Measurements from ENCODE around the gene BTRC.
"Not testable (repeated sequence)": the region's sequence is repeated elsewhere in the genome, so short reads cannot be mapped to it uniquely, and the experiment has no call there.

BTRC gene

GRCh38 chr10:101402711-101403110, 48.7 kb downstream of the BTRC start:
- DNase-seq (ENCODE audit: low read depth), result no peak
- TF ChIP-seq MYC (IDR thresholded peaks at IDR 0.05; ENCODE audit: low read depth, low read length) (no peak), POLR2A (IDR thresholded peaks at IDR 0.05; ENCODE audit: extremely low read depth, insufficient read length) (no peak), MAX (IDR thresholded peaks at IDR 0.05; ENCODE audit: low read depth, low read length) (no peak), CTCF (IDR thresholded peaks at IDR 0.05; ENCODE audit: low read depth, low read length) (no peak)

GRCh38 chr10:101403161-101403560, 49.2 kb downstream of the BTRC start:
- TF ChIP-seq MYC (IDR thresholded peaks at IDR 0.05; ENCODE audit: low read depth, low read length), result no peak
- no peak for TF ChIP-seq CTCF (IDR thresholded peaks at IDR 0.05; ENCODE audit: low read depth, low read length)
- TF ChIP-seq MAX (IDR thresholded peaks at IDR 0.05; ENCODE audit: low read depth, low read length), result no peak
- TF ChIP-seq POLR2A (IDR thresholded peaks at IDR 0.05; ENCODE audit: extremely low read depth, insufficient read length), result no peak
- H3K4me3 ChIP-seq (ENCODE audit: low read depth, low read length), result no peak overlapping the region
- no peak for DNase-seq (ENCODE audit: low read depth)

More at GRCh38 chr10:101402711-101403110, 48.7 kb downstream of the BTRC start:
- no peak overlapping the region for H3K4me3 ChIP-seq (ENCODE audit: low read depth, low read length)

GRCh38 chr10:101405001-101405400, 51.0 kb downstream of the BTRC start:
- no peak for DNase-seq (ENCODE audit: low read depth)
- no peak overlapping the region for H3K4me3 ChIP-seq (ENCODE audit: low read depth, low read length)
- no peak for TF ChIP-seq CTCF (IDR thresholded peaks at IDR 0.05; ENCODE audit: low read depth, low read length)
- TF ChIP-seq MAX (IDR thresholded peaks at IDR 0.05; ENCODE audit: low read depth, low read length), result no peak
- TF ChIP-seq POLR2A (IDR thresholded peaks at IDR 0.05; ENCODE audit: extremely low read depth, insufficient read length), result no peak
- TF ChIP-seq MYC (IDR thresholded peaks at IDR 0.05; ENCODE audit: low read depth, low read length), result no peak

GRCh38 chr10:101411598-101411997, 57.6 kb downstream of the BTRC start:
- TF ChIP-seq POLR2A (IDR thresholded peaks at IDR 0.05; ENCODE audit: extremely low read depth, insufficient read length) (no peak), CTCF (IDR thresholded peaks at IDR 0.05; ENCODE audit: low read depth, low read length) (no peak), MYC (IDR thresholded peaks at IDR 0.05; ENCODE audit: low read depth, low read length) (no peak), MAX (IDR thresholded peaks at IDR 0.05; ENCODE audit: low read depth, low read length) (no peak)
- no peak for DNase-seq (ENCODE audit: low read depth)
- H3K4me3 ChIP-seq (ENCODE audit: low read depth, low read length), result no peak overlapping the region

- no peak for DNase-seq (ENCODE audit: low read depth)
- no peak overlapping the region for H3K4me3 ChIP-seq (ENCODE audit: low read depth, low read length)
- TF ChIP-seq CTCF (IDR thresholded peaks at IDR 0.05; ENCODE audit: low read depth, low read length) (no peak), POLR2A (IDR thresholded peaks at IDR 0.05; ENCODE audit: extremely low read depth, insufficient read length) (no peak), MAX (IDR thresholded peaks at IDR 0.05; ENCODE audit: low read depth, low read length) (no peak), MYC (IDR thresholded peaks at IDR 0.05; ENCODE audit: low read depth, low read length) (no peak)
Measured at GRCh38 chr10:101414034-101414433, 60.1 kb downstream of the BTRC start.

- TF ChIP-seq POLR2A (IDR thresholded peaks at IDR 0.05; ENCODE audit: extremely low read depth, insufficient read length), result no peak
- no peak for TF ChIP-seq MYC (IDR thresholded peaks at IDR 0.05; ENCODE audit: low read depth, low read length)
- TF ChIP-seq MAX (IDR thresholded peaks at IDR 0.05; ENCODE audit: low read depth, low read length), result no peak
- no peak for TF ChIP-seq CTCF (IDR thresholded peaks at IDR 0.05; ENCODE audit: low read depth, low read length)
- no peak for DNase-seq (ENCODE audit: low read depth)
- no peak overlapping the region for H3K4me3 ChIP-seq (ENCODE audit: low read depth, low read length)
Measured at GRCh38 chr10:101415884-101416283, 61.9 kb downstream of the BTRC start.

GRCh38 chr10:101421967-101422366, 68.0 kb downstream of the BTRC start:
- not testable (repeated sequence) for DNase-seq (ENCODE audit: low read depth); H3K4me3 ChIP-seq (ENCODE audit: low read depth, low read length)

All from NB4 (cell line).